DMS79 (cell line): ENCODE data around the gene ARHGAP33.

ENCODE experiments used
- DNase-seq: peaks from one replicate; lab custom pipeline; 2025; lab: John Stamatoyannopoulos, UW

Gene ARHGAP33

DNA sequence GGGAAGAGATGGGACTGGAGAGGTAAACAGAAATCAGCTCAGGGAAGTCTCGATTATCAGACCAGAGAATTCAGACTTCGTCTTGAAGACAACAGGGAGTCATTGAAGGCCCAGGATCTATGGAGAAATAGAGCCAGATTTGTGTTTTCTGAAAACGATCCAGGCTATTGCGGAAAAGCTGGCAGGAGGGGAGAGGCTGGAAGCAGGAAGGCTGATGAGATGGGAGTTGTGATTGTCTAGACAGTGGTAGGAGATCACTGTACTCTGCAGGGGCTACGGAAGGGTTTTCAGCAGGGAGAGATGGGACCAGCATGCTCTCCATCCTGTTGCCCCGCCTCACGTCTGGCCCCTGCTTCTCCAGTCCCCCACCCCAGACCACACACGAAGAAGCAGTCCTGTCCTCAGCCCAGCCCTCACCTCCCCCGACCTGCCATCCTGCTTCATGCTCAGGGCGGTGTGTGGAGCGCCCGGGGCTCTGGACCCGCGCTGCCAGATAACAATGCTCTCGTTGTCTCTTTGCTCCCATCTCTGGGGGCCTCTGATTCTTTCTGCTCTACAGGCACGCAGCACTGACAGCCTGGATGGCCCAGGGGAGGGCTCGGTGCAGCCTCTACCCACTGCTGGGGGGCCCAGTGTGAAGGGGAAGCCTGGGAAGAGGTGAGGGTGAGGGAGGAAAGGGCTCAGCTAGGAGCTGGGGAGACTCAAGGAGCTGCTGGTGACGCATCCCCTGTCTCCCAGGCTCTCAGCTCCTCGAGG is 1.9 kb downstream of the ARHGAP33 start:
- DNase-seq, result no peak

DNA sequence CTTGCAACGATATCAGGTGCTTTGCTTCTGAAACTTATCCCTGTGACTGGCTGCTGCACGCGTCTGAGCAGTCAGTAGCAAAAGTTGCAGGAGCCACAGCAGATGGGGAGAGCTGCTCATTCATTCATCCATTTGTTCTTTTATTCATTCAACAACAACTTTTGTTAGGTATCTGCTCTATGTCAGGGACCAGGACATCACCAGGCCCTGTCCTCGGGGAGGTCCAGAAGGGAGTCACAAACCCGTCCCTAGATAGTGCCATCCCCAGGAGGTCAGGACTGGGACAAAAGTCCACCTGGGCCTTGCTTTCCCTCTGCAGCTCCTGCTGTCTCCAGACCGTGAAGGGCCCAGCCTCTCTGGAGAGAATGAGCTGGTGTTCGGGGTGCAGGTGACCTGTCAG is 2.6 kb downstream of the ARHGAP33 start:
- DNase-seq, result no peak

DNA sequence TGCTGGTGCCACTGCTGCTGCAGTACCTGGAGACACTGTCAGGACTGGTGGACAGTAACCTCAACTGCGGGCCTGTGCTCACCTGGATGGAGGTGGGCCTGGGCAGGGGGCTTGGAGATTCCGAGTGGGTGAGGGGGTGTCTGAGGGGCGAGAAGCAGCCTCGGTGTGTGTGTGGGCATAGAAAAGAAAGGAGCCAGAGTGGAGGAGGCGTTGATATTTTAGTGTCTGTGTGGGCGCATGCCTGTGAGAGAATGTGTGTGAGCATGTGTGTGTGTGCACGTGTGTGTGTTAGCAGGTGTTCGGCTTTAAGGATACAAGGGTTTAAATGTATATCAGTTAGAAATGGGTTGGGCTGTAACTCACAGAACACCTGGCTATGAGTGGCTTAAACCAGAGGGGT is 3.7 kb downstream of the ARHGAP33 start:
- no peak for DNase-seq

DNA sequence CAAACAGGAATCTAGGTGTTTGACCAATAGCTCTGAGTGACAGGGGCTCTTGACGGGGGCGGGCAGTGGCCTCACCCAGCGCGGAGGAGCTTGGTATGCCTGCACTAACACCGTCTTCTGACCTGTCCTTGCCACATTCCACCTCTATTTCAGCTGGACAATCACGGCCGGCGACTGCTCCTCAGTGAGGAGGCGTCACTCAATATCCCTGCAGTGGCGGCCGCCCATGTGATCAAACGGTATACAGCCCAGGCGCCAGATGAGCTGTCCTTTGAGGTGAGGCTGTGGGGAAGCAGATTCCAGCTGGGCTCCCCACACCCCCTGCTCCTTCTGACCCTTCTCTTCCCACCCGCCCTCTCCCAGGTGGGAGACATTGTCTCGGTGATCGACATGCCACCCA is 4.7 kb downstream of the ARHGAP33 start:
- DNase-seq, result no peak

DNA sequence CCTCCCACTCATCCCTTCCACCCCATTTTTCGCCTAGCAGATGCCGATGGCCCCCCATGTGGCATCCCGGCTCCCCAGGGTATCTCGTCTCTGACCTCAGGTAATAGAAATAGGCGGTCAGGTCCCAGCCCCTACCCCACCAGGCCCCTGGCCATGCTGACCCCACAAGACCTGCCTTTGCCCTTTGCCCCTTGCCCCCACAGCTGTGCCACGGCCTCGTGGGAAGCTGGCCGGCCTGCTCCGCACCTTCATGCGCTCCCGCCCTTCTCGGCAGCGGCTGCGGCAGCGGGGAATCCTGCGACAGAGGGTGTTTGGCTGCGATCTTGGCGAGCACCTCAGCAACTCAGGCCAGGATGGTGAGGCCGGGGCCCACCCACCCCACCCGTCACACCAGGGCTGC is 5.4 kb downstream of the ARHGAP33 start:
- DNase-seq, result no peak

DNA sequence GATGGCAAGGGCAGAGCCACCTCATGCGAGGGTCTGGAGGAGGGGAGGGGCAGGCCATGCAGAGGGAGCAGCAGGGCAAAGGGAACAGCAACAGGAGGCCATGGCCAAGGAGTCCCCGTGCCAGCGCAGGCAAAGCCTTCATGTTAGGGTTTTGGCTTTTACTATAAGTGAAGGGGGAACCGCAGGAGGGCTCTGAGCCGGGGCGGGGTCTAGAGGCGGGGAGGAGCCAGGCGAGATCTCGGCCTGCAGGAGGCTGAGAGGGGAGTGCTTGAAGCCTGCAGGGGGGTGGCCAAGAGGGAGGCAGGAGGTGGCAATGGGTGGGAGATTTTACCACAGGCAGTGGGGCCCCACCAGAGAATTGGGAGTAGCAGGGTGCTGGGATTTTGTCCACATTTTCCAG is 6.3 kb downstream of the ARHGAP33 start:
- no peak for DNase-seq

DNA sequence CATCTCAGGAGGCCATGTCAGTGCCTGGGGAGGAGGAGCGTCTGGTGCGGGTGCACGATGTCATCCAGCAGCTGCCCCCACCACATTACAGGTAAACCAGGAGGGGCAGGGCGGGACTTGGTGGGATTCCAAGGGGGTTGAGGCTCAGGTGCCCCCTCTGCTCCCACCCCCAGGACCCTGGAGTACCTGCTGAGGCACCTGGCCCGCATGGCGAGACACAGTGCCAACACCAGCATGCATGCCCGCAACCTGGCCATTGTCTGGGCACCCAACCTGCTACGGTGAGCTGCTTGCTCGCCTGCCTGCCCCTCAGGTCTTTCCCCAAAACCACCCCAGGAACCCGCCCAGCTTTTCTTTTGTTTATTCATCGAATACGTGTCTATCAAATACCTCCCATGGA is 7.2 kb downstream of the ARHGAP33 start:
- DNase-seq, result no peak

DNA sequence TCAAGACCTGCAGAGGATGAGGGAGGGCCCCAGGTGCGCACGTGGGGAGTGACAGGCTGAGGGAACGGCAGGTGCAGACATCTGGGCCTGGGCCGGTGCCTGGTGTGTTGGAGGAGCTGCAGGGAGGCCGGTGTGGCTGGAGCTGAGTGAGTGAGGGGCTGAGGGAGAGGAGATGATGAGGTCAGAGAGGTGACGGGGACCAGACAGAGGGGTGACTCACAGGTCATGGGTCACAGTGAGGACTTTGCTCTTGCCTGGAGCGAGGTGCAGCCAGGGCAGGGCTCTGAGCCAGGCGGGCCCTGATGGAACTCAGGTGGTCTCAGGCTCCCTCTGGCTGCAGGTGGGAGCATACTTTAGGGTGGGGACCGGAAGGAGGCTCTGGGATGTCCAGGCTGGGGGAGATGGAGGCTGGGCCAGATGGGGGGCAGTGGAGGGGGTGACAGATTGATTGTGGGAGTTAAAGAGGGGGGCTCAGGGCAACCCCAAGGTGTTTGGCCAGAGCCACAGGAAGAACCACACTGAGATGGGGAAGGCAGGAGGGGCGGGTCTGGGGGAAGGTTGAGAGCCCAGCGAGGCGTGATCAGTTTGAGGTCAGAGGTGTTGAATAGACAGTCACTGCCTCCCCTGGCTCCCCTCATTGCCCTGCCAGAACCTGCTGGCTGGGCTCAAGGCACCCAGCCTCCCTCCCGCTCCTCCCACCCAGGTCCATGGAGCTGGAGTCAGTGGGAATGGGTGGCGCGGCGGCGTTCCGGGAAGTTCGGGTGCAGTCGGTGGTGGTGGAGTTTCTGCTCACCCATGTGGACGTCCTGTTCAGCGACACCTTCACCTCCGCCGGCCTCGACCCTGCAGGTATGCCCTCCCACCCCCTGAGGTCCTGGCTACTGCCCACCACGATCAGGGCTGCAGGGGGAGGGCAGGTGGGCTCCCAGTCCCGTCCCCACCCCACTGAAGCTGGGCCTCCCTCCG is 8.4 kb downstream of the ARHGAP33 start:
- no peak for DNase-seq

DNA sequence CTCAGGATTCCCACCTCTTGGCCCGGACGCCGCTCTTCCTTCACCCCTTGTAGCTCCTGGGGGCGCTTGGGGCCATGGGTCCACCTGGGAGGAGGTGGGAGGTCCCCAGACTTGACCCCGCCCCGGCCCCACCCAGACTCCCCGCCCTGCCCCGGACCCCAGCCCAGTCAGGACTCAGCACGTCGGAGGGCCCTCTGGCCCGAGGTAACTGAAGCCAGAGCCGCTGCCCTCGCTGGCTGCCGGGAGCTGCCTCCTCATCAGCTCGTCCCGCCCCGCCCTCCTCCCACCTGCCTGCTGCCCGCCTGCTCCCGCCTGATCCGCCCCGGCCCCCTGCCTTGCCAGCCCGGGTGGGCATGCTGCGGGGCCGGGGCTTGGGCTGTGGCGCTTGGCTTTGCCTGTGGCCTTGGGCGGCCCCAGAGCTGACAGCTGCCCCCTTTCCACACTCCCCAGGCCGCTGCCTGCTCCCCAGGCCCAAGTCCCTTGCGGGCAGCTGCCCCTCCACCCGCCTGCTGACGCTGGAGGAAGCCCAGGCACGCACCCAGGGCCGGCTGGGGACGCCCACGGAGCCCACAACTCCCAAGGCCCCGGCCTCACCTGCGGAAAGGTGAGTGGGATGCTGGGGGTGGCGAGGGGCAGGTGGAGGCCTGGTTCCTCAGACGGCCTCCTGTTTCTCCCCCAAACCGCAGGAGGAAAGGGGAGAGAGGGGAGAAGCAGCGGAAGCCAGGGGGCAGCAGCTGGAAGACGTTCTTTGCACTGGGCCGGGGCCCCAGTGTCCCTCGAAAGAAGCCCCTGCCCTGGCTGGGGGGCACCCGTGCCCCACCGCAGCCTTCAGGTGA is 9.4 kb downstream of the ARHGAP33 start:
- no peak for DNase-seq

DNA sequence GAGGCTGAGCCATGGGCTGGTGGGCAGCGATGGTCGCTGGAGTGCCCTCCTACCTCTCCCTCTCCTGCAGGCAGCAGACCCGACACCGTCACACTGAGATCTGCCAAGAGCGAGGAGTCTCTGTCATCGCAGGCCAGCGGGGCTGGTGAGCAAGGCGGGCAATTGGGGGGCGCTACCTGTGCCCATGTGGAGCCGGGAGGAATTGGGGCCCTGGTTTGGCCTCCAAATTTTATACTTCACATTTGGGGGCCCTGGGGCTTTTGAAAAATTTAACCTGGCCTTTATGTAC is 9.9 kb downstream of the ARHGAP33 start:
- DNase-seq, result no peak

DNA sequence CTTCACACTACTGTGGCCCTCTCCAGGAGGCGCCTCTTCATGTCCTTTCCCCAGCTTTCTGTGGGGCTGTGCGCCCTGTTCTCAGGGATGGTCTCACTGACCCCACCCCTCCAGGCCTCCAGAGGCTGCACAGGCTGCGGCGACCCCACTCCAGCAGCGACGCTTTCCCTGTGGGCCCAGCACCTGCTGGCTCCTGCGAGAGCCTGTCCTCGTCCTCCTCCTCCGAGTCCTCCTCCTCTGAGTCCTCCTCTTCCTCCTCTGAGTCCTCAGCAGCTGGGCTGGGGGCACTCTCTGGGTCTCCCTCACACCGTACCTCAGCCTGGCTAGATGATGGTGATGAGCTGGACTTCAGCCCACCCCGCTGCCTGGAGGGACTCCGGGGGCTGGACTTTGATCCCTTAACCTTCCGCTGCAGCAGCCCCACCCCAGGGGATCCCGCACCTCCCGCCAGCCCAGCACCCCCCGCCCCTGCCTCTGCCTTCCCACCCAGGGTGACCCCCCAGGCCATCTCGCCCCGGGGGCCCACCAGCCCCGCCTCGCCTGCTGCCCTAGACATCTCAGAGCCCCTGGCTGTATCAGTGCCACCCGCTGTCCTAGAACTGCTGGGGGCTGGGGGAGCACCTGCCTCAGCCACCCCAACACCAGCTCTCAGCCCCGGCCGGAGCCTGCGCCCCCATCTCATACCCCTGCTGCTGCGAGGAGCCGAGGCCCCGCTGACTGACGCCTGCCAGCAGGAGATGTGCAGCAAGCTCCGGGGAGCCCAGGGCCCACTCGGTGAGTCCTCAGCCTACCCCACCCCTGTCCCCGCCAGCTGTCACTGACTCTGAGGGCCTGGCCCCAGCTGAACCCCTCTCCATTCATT is 11.2 kb downstream of the ARHGAP33 start:
- DNase-seq, result no peak

DNA sequence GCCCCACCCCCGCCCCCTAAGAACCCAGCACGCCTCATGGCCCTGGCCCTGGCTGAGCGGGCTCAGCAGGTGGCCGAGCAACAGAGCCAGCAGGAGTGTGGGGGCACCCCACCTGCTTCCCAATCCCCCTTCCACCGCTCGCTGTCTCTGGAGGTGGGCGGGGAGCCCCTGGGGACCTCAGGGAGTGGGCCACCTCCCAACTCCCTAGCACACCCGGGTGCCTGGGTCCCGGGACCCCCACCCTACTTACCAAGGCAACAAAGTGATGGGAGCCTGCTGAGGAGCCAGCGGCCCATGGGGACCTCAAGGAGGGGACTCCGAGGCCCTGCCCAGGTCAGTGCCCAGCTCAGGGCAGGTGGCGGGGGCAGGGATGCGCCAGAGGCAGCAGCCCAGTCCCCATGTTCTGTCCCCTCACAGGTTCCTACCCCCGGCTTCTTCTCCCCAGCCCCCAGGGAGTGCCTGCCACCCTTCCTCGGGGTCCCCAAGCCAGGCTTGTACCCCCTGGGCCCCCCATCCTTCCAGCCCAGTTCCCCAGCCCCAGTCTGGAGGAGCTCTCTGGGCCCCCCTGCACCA is 11.9 kb downstream of the ARHGAP33 start:
- no peak for DNase-seq

DNA sequence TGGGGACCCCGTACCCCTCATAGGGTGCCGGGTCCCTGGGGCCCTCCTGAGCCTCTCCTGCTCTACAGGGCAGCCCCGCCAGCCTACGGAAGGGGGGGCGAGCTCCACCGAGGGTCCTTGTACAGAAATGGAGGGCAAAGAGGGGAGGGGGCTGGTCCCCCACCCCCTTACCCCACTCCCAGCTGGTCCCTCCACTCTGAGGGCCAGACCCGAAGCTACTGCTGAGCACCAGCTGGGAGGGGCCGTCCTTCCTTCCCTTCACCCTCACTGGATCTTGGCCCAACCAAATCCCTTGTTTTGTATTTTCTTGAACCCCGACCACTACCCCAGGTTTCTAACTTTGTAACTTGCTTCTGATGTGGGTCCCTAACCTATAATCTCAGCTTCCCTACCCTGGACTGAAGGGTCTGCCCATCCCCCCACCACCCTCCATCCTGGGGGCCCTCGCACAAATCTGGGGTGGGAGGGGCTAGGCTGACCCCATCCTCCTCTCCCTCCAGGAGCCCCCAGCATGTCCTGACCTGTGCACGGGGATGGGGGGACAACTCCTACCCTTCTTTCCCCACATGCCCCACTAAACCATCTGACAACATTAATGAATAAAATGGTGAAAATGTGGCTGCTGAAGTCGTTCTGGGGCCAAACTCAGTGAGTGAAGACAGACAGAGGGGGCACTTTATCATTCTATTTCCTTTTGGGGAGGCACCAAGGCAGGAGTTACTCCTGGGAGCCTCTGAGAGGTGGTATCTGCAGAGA is 13.0 kb downstream of the ARHGAP33 start:
- no peak for DNase-seq

DNA sequence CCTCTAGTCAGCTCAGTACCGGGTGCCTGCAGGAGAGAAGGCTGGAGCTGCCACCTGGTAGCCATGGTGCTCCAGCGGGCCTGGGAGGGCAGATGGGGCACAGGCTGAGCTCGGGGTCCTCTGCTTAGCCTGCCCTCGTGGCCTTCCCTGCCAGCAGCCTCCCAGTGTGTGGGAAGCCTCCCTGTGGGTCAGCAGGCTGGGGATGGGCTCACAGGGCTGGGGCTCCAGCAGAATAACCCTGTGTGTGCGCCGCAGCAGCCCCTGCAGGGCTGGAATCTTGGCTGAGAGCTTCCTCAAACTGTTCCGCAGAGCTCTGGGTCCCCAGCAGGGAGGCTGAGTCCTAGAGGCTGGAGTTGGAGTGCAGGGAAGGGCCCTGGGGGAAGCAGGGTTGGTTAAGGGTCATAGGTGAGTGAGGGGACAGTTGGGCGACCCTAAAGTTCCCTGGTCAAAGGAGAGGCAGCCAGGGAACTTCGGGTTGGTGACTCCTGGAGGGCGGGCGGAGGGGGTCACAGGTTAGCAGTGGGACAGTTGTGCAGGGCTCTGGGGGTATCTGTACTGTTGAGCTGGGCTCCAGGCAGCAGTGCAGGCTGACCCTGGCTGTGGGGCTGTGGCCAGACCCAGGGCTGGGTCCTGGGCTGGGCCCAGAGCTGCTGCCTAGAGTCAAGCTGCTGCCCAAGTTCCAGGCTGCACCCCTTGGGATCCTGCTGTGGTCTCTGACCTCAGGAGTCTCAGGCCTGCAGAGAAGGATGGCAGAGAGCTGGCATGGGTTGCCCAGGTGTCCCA is 14.0 kb downstream of the ARHGAP33 start:
- DNase-seq, result no peak

DNA sequence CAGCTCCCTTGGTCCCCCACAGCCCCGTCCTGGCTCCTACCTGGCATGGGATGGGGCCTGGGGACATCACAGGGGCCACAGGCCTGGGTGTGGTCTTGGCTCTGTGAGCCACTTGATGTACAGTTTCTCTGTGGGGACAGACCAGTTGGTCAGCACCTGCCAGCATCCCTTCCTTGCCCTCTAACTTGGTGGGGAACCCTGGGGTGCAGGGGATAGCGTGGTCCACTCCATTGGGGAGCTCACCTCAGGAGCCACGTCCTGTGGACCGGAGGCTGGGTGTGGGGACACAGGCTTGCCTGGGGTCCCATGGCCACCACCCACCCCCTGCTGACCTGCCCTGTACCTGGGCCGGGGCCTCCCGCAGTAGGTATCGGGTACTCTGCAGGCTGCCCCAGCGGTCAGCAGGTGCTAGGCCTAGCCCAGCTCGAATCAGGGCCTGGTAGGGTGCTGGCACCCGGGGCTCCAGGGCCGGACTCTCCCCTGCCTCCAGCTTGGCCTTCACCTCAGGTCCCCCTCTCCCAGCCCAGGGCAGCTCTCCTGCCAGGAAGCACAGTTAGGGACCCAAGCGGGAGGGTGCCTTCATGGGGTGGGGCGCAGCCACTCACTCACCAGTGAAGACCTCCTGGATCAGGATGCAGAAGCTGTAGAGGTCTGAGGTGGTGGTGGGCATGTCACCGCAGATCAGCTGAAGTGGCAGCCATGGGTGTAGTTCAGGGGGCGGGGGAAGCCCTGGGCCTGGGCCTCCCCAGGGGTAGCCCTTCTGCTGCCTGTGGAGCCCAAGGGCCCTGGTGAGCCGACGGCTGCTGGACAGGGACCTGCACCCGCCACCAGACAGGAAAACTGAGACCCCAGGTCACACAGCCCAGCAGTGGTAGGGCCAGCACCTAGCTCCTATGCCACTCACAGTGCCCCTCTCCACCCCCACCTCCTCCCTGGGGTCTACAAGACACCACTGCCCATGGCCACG is 14.9 kb downstream of the ARHGAP33 start:
- DNase-seq, result no peak

DNA sequence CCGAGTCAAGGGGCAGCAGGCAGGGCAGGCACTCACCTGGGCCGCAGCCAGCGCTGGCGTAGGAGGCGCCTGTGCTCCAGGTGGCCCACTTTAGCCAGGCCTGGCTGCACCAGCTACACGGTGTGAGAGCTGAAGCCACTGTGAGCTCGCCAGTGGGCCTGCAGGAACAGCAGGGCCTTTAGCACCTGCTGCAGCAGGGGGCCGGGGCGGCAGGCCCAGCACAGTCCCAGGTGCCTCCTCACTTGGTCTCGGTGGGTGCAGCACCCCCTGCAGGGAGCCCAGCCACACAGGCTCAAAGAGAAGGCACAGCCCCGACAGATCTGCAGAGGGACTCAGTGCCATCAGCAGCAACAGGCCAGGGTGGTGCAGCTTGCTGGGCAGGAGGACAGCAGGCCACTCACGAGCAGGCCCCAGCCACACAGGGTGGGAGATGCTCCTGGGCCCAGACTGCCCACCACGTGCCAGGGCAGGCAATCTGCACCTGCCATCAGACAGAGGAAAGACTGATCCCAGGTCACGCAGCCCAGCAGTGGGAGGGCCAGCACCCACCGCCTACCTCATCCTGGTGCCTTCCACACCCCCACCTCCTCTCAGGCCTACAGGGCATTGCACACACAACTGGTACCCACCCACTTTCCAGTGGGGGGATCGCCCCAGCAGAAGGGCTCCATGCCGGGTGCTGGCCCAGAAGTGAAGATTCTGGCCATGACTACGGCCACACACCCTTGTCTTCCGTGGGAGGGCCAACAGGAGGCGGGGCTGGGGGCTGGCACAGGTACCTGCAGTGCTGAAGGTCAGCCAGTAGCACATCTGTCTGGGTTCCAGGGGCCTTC is 15.8 kb downstream of the ARHGAP33 start:
- DNase-seq, result peak; percentile 21

DNA sequence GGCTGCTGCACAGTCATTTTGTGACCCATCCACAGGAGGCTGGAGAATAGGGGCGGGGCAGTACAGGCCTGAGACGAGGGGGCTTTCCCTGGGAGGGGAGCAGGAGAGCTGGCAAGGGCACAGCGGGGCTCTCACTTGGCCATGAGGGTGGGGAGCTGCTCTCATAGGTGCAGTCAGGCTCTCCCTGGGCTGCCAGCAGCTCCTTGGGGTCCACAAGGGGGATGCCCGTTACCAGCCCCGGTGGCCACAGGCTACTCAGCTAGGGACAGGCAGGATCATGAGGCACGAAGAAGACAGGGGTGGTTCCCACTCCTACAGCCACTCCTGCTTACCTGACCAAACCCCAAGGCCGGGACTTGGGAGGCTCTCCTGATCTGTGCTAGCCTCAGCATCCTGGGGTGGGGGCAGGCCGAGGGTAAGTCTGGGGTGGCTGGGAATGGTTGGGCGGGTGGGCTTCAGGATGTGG is 16.5 kb downstream of the ARHGAP33 start:
- DNase-seq, result no peak
